HCT116 (cell line): ENCODE measurements around the gene CD82. TPM values are rescaled to one million over a fixed set of nuclear protein-coding genes. Genes with fewer than 3 reads are reported as not detected.

ENCODE experiments used
- ATAC-seq: fragments of 200-7000 bp; cut with Tn5 transposase; 2 replicates; pipeline ENCODE4 v1.9.1; 2020; ENCODE audit warnings: mild to moderate bottlenecking, moderate library complexity
- BruUV-seq: library from RNA; stranded (reverse); fragments of 400-500 nt; replicated peaks from 2 replicates; lab custom pipeline; 2021; lab: Mats Ljungman, UMichigan
- CTCF ChIA-PET: fragments of 300-600 bp; sonication (Branson Sonifier 250); formaldehyde crosslinking; loops from one replicate; lab custom pipeline; 2021; ENCODE audit warnings: antibody characterized with exemption; lab: Charles Lee
- POLR2A ChIA-PET: fragments of 300-600, 350-600 bp; sonication (Branson Sonifier 250); formaldehyde crosslinking; loops from one replicate; lab custom pipeline; 2021; ENCODE audit warnings: antibody characterized with exemption; lab: Charles Lee
- RAD21 ChIA-PET, 2 experiments: fragments of 300-600 bp; sonication (Branson Sonifier 250); formaldehyde crosslinking; loops; one replicate each; lab custom pipeline; 2023; ENCODE audit warnings: low total read pairs in 2 of 2; ENCODE audit not compliant: uncharacterized antibody in 2 of 2, unreplicated experiment in 2 of 2, low non-redundant PET in 1 of 2; lab: Charles Lee
- DNase-seq: peaks from one replicate; pipeline ENCODE4 v3.0.0-alpha.2; 2010; ENCODE audit warnings: low read depth, low spot score
- H2AFZ ChIP-seq: fragments of 200-600 bp; shearing (Covaris generic), sonication (generic); 2 replicates; pipeline ENCODE4 v1.6.1; 2017; ENCODE audit warnings: low read depth, mixed run types, mixed read lengths, antibody characterized with exemption, low read length; ENCODE audit not compliant: poor library complexity, severe bottlenecking
- H3K27ac ChIP-seq: 2 replicates; pipeline ENCODE4 v1.5.1; 2012; ENCODE audit warnings: low read depth, low read length
- H3K27me3 ChIP-seq: fragments of 200-600 bp; sonication (generic); 2 replicates; pipeline ENCODE4 v1.6.1; 2016; ENCODE audit warnings: mixed run types, low read length, mixed read lengths; ENCODE audit not compliant: insufficient read depth
- H3K36me3 ChIP-seq, 2 experiments: fragments of 200-500 bp in 1 of 2; fragments of 200-600 bp in 1 of 2; sonication (Bioruptor generic) in 1 of 2; sonication (generic) in 1 of 2; 2 replicates each; pipeline versions ENCODE4 v1.5.1 to v1.6.1; 2014 to 2016; ENCODE audit warnings: low read length in 2 of 2, inconsistent platforms in 1 of 2, mixed read lengths in 1 of 2, mixed run types in 1 of 2; ENCODE audit not compliant: insufficient read depth in 2 of 2, control insufficient read depth in 1 of 2
- H3K4me1 ChIP-seq, 2 experiments: fragments of 200-600 bp in 1 of 2; sonication (generic) in 1 of 2; 2 replicates each; pipeline versions ENCODE4 v1.5.1 to v1.6.1; 2012 to 2017; ENCODE audit warnings: low read length in 2 of 2, inconsistent platforms in 1 of 2, mild to moderate bottlenecking in 1 of 2, mixed read lengths in 1 of 2, mixed run types in 1 of 2, moderate library complexity in 1 of 2; ENCODE audit not compliant: insufficient read depth in 2 of 2, control insufficient read depth in 1 of 2
- H3K4me2 ChIP-seq: fragments of 200-600 bp; sonication (generic); 2 replicates; pipeline ENCODE4 v1.6.1; 2017; ENCODE audit warnings: mixed run types, low read length, mixed read lengths
- H3K4me3 ChIP-seq, 2 experiments: fragments of 200-600 bp in 1 of 2; sonication (generic) in 1 of 2; replicated peaks in 1 of 2; 2 replicates each; pipeline ENCODE4 v1.5.1; 2011 to 2016; ENCODE audit warnings: low read length in 2 of 2, control low read depth in 1 of 2, low read depth in 1 of 2, mild to moderate bottlenecking in 1 of 2, mixed read lengths in 1 of 2, mixed run types in 1 of 2
- H3K79me2 ChIP-seq: fragments of 200-600 bp; sonication (generic); 2 replicates; pipeline ENCODE4 v1.6.1; 2017; ENCODE audit warnings: mild to moderate bottlenecking, mixed run types, low read length, moderate library complexity, mixed read lengths; ENCODE audit not compliant: insufficient read depth
- H3K9ac ChIP-seq: fragments of 200-600 bp; sonication (generic); 2 replicates; pipeline ENCODE4 v1.6.1; 2016; ENCODE audit warnings: low read length, mixed read lengths
- H3K9me2 ChIP-seq: fragments of 200-600 bp; sonication (generic), shearing (Covaris generic); 2 replicates; pipeline ENCODE4 v1.6.1; 2017; ENCODE audit warnings: mixed run types, mild to moderate bottlenecking, moderate library complexity; ENCODE audit not compliant: insufficient read depth
- H3K9me3 ChIP-seq, 2 experiments: fragments of 200-500 bp in 1 of 2; fragments of 200-600 bp in 1 of 2; sonication (Bioruptor generic) in 1 of 2; sonication (generic) in 1 of 2; 2 replicates each; pipeline ENCODE4 v1.6.1; 2014 to 2017; ENCODE audit warnings: low read length in 2 of 2, mixed read lengths in 2 of 2, inconsistent platforms in 1 of 2, low read depth in 1 of 2, mild to moderate bottlenecking in 1 of 2, mixed run types in 1 of 2, moderate library complexity in 1 of 2; ENCODE audit not compliant: control insufficient read depth in 1 of 2, insufficient read depth in 1 of 2
- H4K20me1 ChIP-seq: fragments of 200-600 bp; sonication (generic), shearing (Covaris generic); 2 replicates; pipeline ENCODE4 v1.6.1; 2017; ENCODE audit warnings: mixed run types, mild to moderate bottlenecking, moderate library complexity; ENCODE audit not compliant: insufficient read depth
- CBX3 ChIP-seq: IDR thresholded peaks from 2 replicates; pipeline ENCODE4 v1.6.1; 2012; ENCODE audit warnings: low read depth
- CEBPB ChIP-seq: IDR thresholded peaks from 2 replicates; pipeline ENCODE4 v1.6.1; 2012; ENCODE audit warnings: low read depth
- EGR1 ChIP-seq: IDR thresholded peaks from 2 replicates; pipeline ENCODE4 v1.6.1; 2012; ENCODE audit warnings: low read depth
- ELF1 ChIP-seq: IDR thresholded peaks from 2 replicates; pipeline ENCODE4 v1.6.1; 2012; ENCODE audit warnings: low read depth, borderline replicate concordance
- EZH2 ChIP-seq: fragments of 200-600 bp; sonication (generic); IDR thresholded peaks from 2 replicates; pipeline ENCODE4 v1.6.1; 2017; ENCODE audit warnings: antibody characterized with exemption, mixed run types
- EZH2phosphoT487 ChIP-seq: fragments of 200-600 bp; IDR thresholded peaks from 2 replicates; pipeline ENCODE4 v1.6.1; 2018; ENCODE audit warnings: antibody characterized with exemption, borderline replicate concordance
- JUND ChIP-seq: IDR thresholded peaks from 2 replicates; pipeline ENCODE4 v1.6.1; 2012
- POLR2AphosphoS5 ChIP-seq: IDR thresholded peaks from 2 replicates; pipeline ENCODE4 v1.6.1; 2011; ENCODE audit warnings: mild to moderate bottlenecking, low read depth, low read length, moderate library complexity
- SIN3A ChIP-seq: IDR thresholded peaks from 2 replicates; pipeline ENCODE4 v1.6.1; 2012; ENCODE audit warnings: low read depth
- SP1 ChIP-seq: IDR thresholded peaks from 2 replicates; pipeline ENCODE4 v1.6.1; 2012; ENCODE audit warnings: low read depth
- SRF ChIP-seq: IDR thresholded peaks from 2 replicates; pipeline ENCODE4 v1.6.1; 2012; ENCODE audit warnings: low read depth
- TCF7L2 ChIP-seq: IDR thresholded peaks from 2 replicates; pipeline ENCODE4 v1.7.0; 2011; ENCODE audit warnings: borderline replicate concordance, inconsistent platforms; ENCODE audit not compliant: insufficient read depth, insufficient read length; ENCODE audit errors: extremely low read depth
- YY1 ChIP-seq: IDR thresholded peaks from 2 replicates; pipeline ENCODE4 v1.6.1; 2011; ENCODE audit warnings: low read length, low read depth, moderate library complexity, mild to moderate bottlenecking; ENCODE audit not compliant: insufficient replicate concordance; ENCODE audit errors: extremely low read depth
- ZFX ChIP-seq: fragments of 450-650 bp; IDR thresholded peaks from 2 replicates; pipeline ENCODE4 v1.6.1; 2017
- ZNF274 ChIP-seq: fragments of 200-500 bp; sonication (Bioruptor generic); IDR thresholded peaks from 2 replicates; pipeline ENCODE4 v1.6.1; 2014; ENCODE audit warnings: mild to moderate bottlenecking, low read depth, low read length, inconsistent platforms
- intact Hi-C: fragments of 100-400 bp; cut with micrococcal nuclease; formaldehyde crosslinking; loops from 2 replicates; pipeline ENCODE4 v1.10.0; 2022
- total RNA-seq: library from RNA; stranded (reverse); gene quantifications from one replicate; pipeline ENCODE4 v1.2.1, GENCODE V29; 2021; ENCODE audit not compliant: unreplicated experiment
- TF ChIP-seq, protein P1 (sequence below): IDR thresholded peaks from 2 replicates; pipeline ENCODE4 v1.6.1; 2012; ENCODE audit warnings: low read depth
- TF ChIP-seq, protein P2 (sequence below): IDR thresholded peaks from 2 replicates; pipeline ENCODE4 v1.6.1; 2012
- TF ChIP-seq, protein P3 (sequence below): IDR thresholded peaks from 2 replicates; pipeline ENCODE4 v1.6.1; 2012
- TF ChIP-seq, protein P4 (sequence below), 3 experiments: fragments of 200-600 bp in 1 of 3; sonication (generic) in 1 of 3; IDR thresholded peaks in 2 of 3; conservative IDR thresholded peaks in 1 of 3; 2 replicates each; pipeline ENCODE4 v1.5.1; 2012 to 2017; ENCODE audit warnings: low read depth in 2 of 3, low read length in 2 of 3, antibody characterized with exemption in 1 of 3, borderline replicate concordance in 1 of 3, control low read depth in 1 of 3, mild to moderate bottlenecking in 1 of 3, mixed read lengths in 1 of 3, mixed run types in 1 of 3, moderate library complexity in 1 of 3; ENCODE audit not compliant: insufficient read depth in 1 of 3

The CD82 gene
- total RNA-seq, 1 experiment from 2014 or later, result 16.7 TPM

DNA sequence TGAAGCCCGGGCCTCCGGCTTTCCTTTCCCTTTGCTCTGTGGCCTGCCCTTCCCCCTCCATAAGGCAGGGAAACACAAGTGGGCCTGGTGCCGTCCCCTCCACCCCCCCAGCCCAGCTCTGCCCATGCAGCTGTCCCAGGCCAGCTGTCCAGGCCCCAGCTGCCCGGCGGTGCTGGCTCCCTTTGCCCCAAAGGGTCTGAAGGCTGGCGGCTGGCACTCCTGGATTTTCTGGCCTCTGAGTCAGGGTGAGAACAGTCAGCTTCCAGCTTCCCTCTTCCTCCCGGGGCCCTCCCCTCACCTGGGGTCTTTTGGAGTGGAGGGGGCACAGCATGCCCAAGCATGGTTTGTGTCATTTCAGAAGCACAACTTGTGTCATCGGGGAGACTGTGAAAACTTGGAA lies 27.8 kb downstream of the CD82 start:
- Histone ChIP-seq H3K4me2 (no peak overlapping the region), H3K36me3 (no peaks in the 10 kb centered on the region), H3K9ac (no peak overlapping the region), H4K20me1 (no peaks in the 10 kb centered on the region), H2AFZ (no peak overlapping the region), H3K79me2 (no peaks in the 10 kb centered on the region), H3K9me2 (no peaks in the 10 kb centered on the region), H3K27ac (no peak overlapping the region), H3K4me3 (no peak overlapping the region), H3K27me3 (no peaks in the 10 kb centered on the region), H3K9me3 (no peaks in the 10 kb centered on the region), H3K4me1 (no peaks in the 10 kb centered on the region)
- BruUV-seq, result no TSS peak
- intact Hi-C loops, result no loop called here
- ChIA-PET RAD21 (no interaction called here), POLR2A (no interaction called here), CTCF (no interaction called here)
- ATAC-seq (no peak), DNase-seq (no peak)
- TF ChIP-seq YY1 (no peak), EZH2 (no peak), JUND (no peak), ZFX (no peak), POLR2AphosphoS5 (no peak), ELF1 (no peak), SP1 (no peak), SRF (no peak), CEBPB (no peak), ZNF274 (no peak), EGR1 (no peak), SIN3A (no peak), TCF7L2 (no peak), EZH2phosphoT487 (no peak), CBX3 (no peak)
- TF ChIP-seq, protein P1, sequence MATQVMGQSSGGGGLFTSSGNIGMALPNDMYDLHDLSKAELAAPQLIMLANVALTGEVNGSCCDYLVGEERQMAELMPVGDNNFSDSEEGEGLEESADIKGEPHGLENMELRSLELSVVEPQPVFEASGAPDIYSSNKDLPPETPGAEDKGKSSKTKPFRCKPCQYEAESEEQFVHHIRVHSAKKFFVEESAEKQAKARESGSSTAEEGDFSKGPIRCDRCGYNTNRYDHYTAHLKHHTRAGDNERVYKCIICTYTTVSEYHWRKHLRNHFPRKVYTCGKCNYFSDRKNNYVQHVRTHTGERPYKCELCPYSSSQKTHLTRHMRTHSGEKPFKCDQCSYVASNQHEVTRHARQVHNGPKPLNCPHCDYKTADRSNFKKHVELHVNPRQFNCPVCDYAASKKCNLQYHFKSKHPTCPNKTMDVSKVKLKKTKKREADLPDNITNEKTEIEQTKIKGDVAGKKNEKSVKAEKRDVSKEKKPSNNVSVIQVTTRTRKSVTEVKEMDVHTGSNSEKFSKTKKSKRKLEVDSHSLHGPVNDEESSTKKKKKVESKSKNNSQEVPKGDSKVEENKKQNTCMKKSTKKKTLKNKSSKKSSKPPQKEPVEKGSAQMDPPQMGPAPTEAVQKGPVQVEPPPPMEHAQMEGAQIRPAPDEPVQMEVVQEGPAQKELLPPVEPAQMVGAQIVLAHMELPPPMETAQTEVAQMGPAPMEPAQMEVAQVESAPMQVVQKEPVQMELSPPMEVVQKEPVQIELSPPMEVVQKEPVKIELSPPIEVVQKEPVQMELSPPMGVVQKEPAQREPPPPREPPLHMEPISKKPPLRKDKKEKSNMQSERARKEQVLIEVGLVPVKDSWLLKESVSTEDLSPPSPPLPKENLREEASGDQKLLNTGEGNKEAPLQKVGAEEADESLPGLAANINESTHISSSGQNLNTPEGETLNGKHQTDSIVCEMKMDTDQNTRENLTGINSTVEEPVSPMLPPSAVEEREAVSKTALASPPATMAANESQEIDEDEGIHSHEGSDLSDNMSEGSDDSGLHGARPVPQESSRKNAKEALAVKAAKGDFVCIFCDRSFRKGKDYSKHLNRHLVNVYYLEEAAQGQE, result no peak
- TF ChIP-seq, protein P2, sequence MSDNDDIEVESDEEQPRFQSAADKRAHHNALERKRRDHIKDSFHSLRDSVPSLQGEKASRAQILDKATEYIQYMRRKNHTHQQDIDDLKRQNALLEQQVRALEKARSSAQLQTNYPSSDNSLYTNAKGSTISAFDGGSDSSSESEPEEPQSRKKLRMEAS, result no peak
- TF ChIP-seq, protein P3, sequence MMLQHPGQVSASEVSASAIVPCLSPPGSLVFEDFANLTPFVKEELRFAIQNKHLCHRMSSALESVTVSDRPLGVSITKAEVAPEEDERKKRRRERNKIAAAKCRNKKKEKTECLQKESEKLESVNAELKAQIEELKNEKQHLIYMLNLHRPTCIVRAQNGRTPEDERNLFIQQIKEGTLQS, result no peak
- TF ChIP-seq, protein P4, sequence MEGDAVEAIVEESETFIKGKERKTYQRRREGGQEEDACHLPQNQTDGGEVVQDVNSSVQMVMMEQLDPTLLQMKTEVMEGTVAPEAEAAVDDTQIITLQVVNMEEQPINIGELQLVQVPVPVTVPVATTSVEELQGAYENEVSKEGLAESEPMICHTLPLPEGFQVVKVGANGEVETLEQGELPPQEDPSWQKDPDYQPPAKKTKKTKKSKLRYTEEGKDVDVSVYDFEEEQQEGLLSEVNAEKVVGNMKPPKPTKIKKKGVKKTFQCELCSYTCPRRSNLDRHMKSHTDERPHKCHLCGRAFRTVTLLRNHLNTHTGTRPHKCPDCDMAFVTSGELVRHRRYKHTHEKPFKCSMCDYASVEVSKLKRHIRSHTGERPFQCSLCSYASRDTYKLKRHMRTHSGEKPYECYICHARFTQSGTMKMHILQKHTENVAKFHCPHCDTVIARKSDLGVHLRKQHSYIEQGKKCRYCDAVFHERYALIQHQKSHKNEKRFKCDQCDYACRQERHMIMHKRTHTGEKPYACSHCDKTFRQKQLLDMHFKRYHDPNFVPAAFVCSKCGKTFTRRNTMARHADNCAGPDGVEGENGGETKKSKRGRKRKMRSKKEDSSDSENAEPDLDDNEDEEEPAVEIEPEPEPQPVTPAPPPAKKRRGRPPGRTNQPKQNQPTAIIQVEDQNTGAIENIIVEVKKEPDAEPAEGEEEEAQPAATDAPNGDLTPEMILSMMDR (IDR thresholded peaks at IDR 0.05 in 2 of 3, conservative IDR thresholded peaks at IDR 0.05 in 1 of 3; ENCODE audit: borderline replicate concordance in 1 of 3, insufficient read depth in 1 of 3, low read depth in 2 of 3, low read length in 2 of 3), result no peak
